ENCODE measurements around the gene CNTN4. TPM values are rescaled to one million over a fixed set of nuclear protein-coding genes. Genes with fewer than 3 reads are reported as not detected.

The CNTN4 gene
- total RNA-seq, 4 donors from 2014 or later = 5.8 to 15.5 (median 9.0) TPM

- Histone ChIP-seq H3K9me3 (no peaks in the 10 kb centered on the region), H3K4me1 (no peaks in the 10 kb centered on the region), H3K27me3 (no peaks in the 10 kb centered on the region), H3K4me3 (no peak overlapping the region), H3K36me3 (no peaks in the 10 kb centered on the region), H3K27ac (no peak overlapping the region)
- 66 to 68% methylated on average over 11 to 25 of the region's 25 CpGs for WGBS, 2 donors (ENCODE audit: low coverage in 1 of 2)
- TF ChIP-seq CTCF (IDR thresholded peaks at IDR 0.05) (no peak), EP300 (IDR thresholded peaks at IDR 0.05) (no peak), POLR2A (IDR thresholded peaks at IDR 0.05) (no peak), POLR2AphosphoS5 (IDR thresholded peaks at IDR 0.05) (no peak)
- peak; percentile 44 for ATAC-seq
These were observed 939.7 kb downstream of the CNTN4 start for GRCh38 chr3:3038201-3038991.

- no peaks in the 10 kb centered on the region for H3K36me3 ChIP-seq
- no peaks in the 10 kb centered on the region for H3K27me3 ChIP-seq
- WGBS, 2 donors (ENCODE audit: low coverage in 1 of 2) = 44 to 59% methylated on average over 4 of the region's 4 CpGs
- H3K4me1 ChIP-seq = no peaks in the 10 kb centered on the region
- H3K9me3 ChIP-seq = no peaks in the 10 kb centered on the region
- H3K27ac ChIP-seq = no peak overlapping the region
- no peak for ATAC-seq
- H3K4me3 ChIP-seq = no peak overlapping the region
- TF ChIP-seq EP300 (IDR thresholded peaks at IDR 0.05) (no peak), CTCF (IDR thresholded peaks at IDR 0.05) (no peak), POLR2AphosphoS5 (IDR thresholded peaks at IDR 0.05) (no peak), POLR2A (IDR thresholded peaks at IDR 0.05) (no peak)
These were observed 955.3 kb downstream of the CNTN4 start for GRCh38 chr3:3053974-3054373.

- no peaks in the 10 kb centered on the region for H3K9me3 ChIP-seq
- no peaks in the 10 kb centered on the region for H3K27me3 ChIP-seq
- no peak overlapping the region for H3K4me3 ChIP-seq
- no peaks in the 10 kb centered on the region for H3K36me3 ChIP-seq
- H3K27ac ChIP-seq = no peak overlapping the region
- 40 to 82% methylated on average over 1 of the region's 1 CpG for WGBS, 2 donors (ENCODE audit: low coverage in 1 of 2)
- ATAC-seq = no peak
- TF ChIP-seq POLR2AphosphoS5 (IDR thresholded peaks at IDR 0.05) (no peak), CTCF (IDR thresholded peaks at IDR 0.05) (no peak), EP300 (IDR thresholded peaks at IDR 0.05) (no peak), POLR2A (IDR thresholded peaks at IDR 0.05) (no peak)
- no peaks in the 10 kb centered on the region for H3K4me1 ChIP-seq
These were observed 961.0 kb downstream of the CNTN4 start for GRCh38 chr3:3059645-3060044.

GRCh38 chr3:3064297-3064696 lies 965.6 kb downstream of the CNTN4 start:
- TF ChIP-seq POLR2A (IDR thresholded peaks at IDR 0.05) = no peak
- no peak for TF ChIP-seq CTCF (IDR thresholded peaks at IDR 0.05)
- no peak for TF ChIP-seq POLR2AphosphoS5 (IDR thresholded peaks at IDR 0.05)
- no peak for TF ChIP-seq EP300 (IDR thresholded peaks at IDR 0.05)
- ATAC-seq = no peak
- H3K4me1 ChIP-seq = no peaks in the 10 kb centered on the region
- H3K4me3 ChIP-seq = no peak overlapping the region
- no peaks in the 10 kb centered on the region for H3K36me3 ChIP-seq
- 68 to 76% methylated on average over 3 to 4 of the region's 4 CpGs for WGBS, 2 donors (ENCODE audit: low coverage in 1 of 2)
- H3K27ac ChIP-seq = no peak overlapping the region
- no peaks in the 10 kb centered on the region for H3K9me3 ChIP-seq
- no peaks in the 10 kb centered on the region for H3K27me3 ChIP-seq

GRCh38 chr3:3065876-3066275 lies 967.2 kb downstream of the CNTN4 start:
- H3K36me3 ChIP-seq = no peaks in the 10 kb centered on the region
- H3K9me3 ChIP-seq = no peaks in the 10 kb centered on the region
- TF ChIP-seq CTCF (IDR thresholded peaks at IDR 0.05) = no peak
- no peak overlapping the region for H3K4me3 ChIP-seq
- H3K27me3 ChIP-seq = no peaks in the 10 kb centered on the region
- WGBS, 2 donors (ENCODE audit: low coverage in 1 of 2) = 73 to 80% methylated on average over 2 of the region's 2 CpGs
- no peak for ATAC-seq
- H3K4me1 ChIP-seq = no peaks in the 10 kb centered on the region
- no peak overlapping the region for H3K27ac ChIP-seq

All from gastroesophageal sphincter (tissue), 4 donors.